SK-MEL-5 (cell line): ENCODE results near the gene SERPINE1. TPM values are rescaled to one million over a fixed set of nuclear protein-coding genes. Genes with fewer than 3 reads are reported as not detected.
"Not testable (repeated sequence)": the region's sequence is repeated elsewhere in the genome, so short reads cannot be mapped to it uniquely, and the experiment has no call there.

Experiments
- DNase-seq: peaks from one replicate; pipeline ENCODE4 v3.0.0-alpha.2; 2016; ENCODE audit warnings: low read depth, low spot score
- in situ Hi-C: cut with HindIII; loops from 2 replicates; pipeline ENCODE4 v1.10.0; 2016; ENCODE audit warnings: low sequenced_read_pairs, high pct_unique_total_duplicates, low pct_unique_long_range_greater_than_20kb
- total RNA-seq: library from RNA; depleted of rRNA; stranded (reverse); fragments of >200 nt; shearing (Covaris generic); gene quantifications from 2 replicates; pipeline ENCODE4 v1.2.3, GENCODE V29; 2014

Gene SERPINE1
- total RNA-seq, 1 experiment from 2014 or later: not detected

- DNase-seq: peak; percentile 91
- in situ Hi-C loops: no loop called here
Measured at GRCh38 chr7:101099969-101100781, 26.7 kb upstream of the SERPINE1 start.

GRCh38 chr7:101100858-101101847, 25.8 kb upstream of the SERPINE1 start:
- in situ Hi-C loops: no loop called here
- no peak for DNase-seq

GRCh38 chr7:101102026-101102425, 24.9 kb upstream of the SERPINE1 start:
- in situ Hi-C loops: no loop called here
- no peak for DNase-seq

- DNase-seq, in situ Hi-C loops: not testable (repeated sequence)
Measured at GRCh38 chr7:101103701-101104100, 23.2 kb upstream of the SERPINE1 start.

- DNase-seq: no peak
- in situ Hi-C loops: no loop called here
Measured at GRCh38 chr7:101104193-101104713, 22.7 kb upstream of the SERPINE1 start.

- in situ Hi-C loops: no loop called here
Measured at GRCh38 chr7:101104799-101105198, 22.1 kb upstream of the SERPINE1 start.

GRCh38 chr7:101105248-101105647, 21.7 kb upstream of the SERPINE1 start:
- in situ Hi-C loops, DNase-seq: not testable (repeated sequence)

More at GRCh38 chr7:101104799-101105198, 22.1 kb upstream of the SERPINE1 start:
- no peak for DNase-seq

- no peak for DNase-seq
- in situ Hi-C loops: no loop called here
Measured at GRCh38 chr7:101106386-101106785, 20.5 kb upstream of the SERPINE1 start.

GRCh38 chr7:101108330-101108857, 18.5 kb upstream of the SERPINE1 start:
- DNase-seq: no peak
- in situ Hi-C loops: no loop called here

GRCh38 chr7:101108961-101109360, 17.9 kb upstream of the SERPINE1 start:
- no peak for DNase-seq
- in situ Hi-C loops: no loop called here

GRCh38 chr7:101109368-101109767, 17.5 kb upstream of the SERPINE1 start:
- in situ Hi-C loops: no loop called here
- DNase-seq: no peak

- DNase-seq: no peak
- in situ Hi-C loops: no loop called here
Measured at GRCh38 chr7:101111261-101111660, 15.6 kb upstream of the SERPINE1 start.

GRCh38 chr7:101112233-101112632, 14.7 kb upstream of the SERPINE1 start:
- no peak for DNase-seq
- in situ Hi-C loops: no loop called here

GRCh38 chr7:101113140-101113539, 13.8 kb upstream of the SERPINE1 start:
- DNase-seq, in situ Hi-C loops: not testable (repeated sequence)

GRCh38 chr7:101113836-101114235, 13.1 kb upstream of the SERPINE1 start:
- in situ Hi-C loops: no loop called here
- no peak for DNase-seq

GRCh38 chr7:101114492-101114891, 12.4 kb upstream of the SERPINE1 start:
- in situ Hi-C loops: no loop called here
- no peak for DNase-seq

GRCh38 chr7:101115215-101115614, 11.7 kb upstream of the SERPINE1 start:
- no peak for DNase-seq
- in situ Hi-C loops: no loop called here

GRCh38 chr7:101116898-101117297, 10.0 kb upstream of the SERPINE1 start:
- in situ Hi-C loops: no loop called here
- DNase-seq: no peak
